Keratinocyte (primary cell): ENCODE data around the gene XRN2. TPM values are rescaled to one million over a fixed set of nuclear protein-coding genes. Genes with fewer than 3 reads are reported as not detected.

ENCODE experiments used
- DNase-seq: peaks from one replicate; pipeline ENCODE4 v3.0.0-alpha.2; 2011; ENCODE audit warnings: low read depth, missing footprints, low spot score
- FAIRE-seq: peaks from 2 replicates; lab custom pipeline; 2011; peaks lifted over from hg19 to GRCh38; lab: Jason Lieb, UNC
- H2AFZ ChIP-seq: 2 replicates; pipeline ENCODE4 v1.6.0; 2012; ENCODE audit warnings: low read length, control low read depth, inconsistent platforms; ENCODE audit not compliant: control insufficient read depth
- H3K27ac ChIP-seq: 2 replicates; pipeline ENCODE4 v1.5.1; 2011; ENCODE audit warnings: low read length; ENCODE audit not compliant: control insufficient read depth, insufficient read depth
- H3K27me3 ChIP-seq: 3 replicates; pipeline ENCODE4 v1.6.0; 2011; ENCODE audit warnings: low read length; ENCODE audit not compliant: control insufficient read depth, insufficient read depth; ENCODE audit errors: extremely low read depth
- H3K36me3 ChIP-seq, 2 experiments: 2 replicates in 1 of 2; 3 replicates in 1 of 2; pipeline ENCODE4 v1.5.1; 2011; ENCODE audit warnings: low read length in 2 of 2, mild to moderate bottlenecking in 1 of 2; ENCODE audit not compliant: control insufficient read depth in 2 of 2, insufficient read depth in 2 of 2; ENCODE audit errors: extremely low read depth in 1 of 2
- H3K4me1 ChIP-seq: 3 replicates; pipeline ENCODE4 v1.5.1; 2011; ENCODE audit warnings: low read length; ENCODE audit not compliant: control insufficient read depth, insufficient read depth; ENCODE audit errors: extremely low read depth
- H3K4me2 ChIP-seq: 3 replicates; pipeline ENCODE4 v1.6.0; 2011; ENCODE audit warnings: low read depth, low read length; ENCODE audit not compliant: control insufficient read depth, insufficient read depth; ENCODE audit errors: extremely low read depth
- H3K4me3 ChIP-seq, 3 experiments: fragments of 200-600 bp in 1 of 3; sonication (generic) in 1 of 3; 2 replicates in 2 of 3; 3 replicates in 1 of 3; pipeline ENCODE4 v1.5.1; 2011 to 2016; ENCODE audit warnings: low read length in 3 of 3, mild to moderate bottlenecking in 3 of 3, control low read depth in 2 of 3, inconsistent platforms in 1 of 3, low read depth in 1 of 3, mixed read lengths in 1 of 3, mixed run types in 1 of 3, moderate library complexity in 1 of 3; ENCODE audit not compliant: control insufficient read depth in 2 of 3, insufficient read depth in 2 of 3; ENCODE audit errors: extremely low read depth in 1 of 3
- H3K79me2 ChIP-seq: 2 replicates; pipeline ENCODE4 v1.6.0; 2012; ENCODE audit warnings: low read length; ENCODE audit not compliant: control insufficient read depth, insufficient read depth
- H3K9ac ChIP-seq: 3 replicates; pipeline ENCODE4 v1.6.0; 2011; ENCODE audit warnings: low read length; ENCODE audit not compliant: control insufficient read depth, insufficient read depth; ENCODE audit errors: extremely low read depth
- H3K9me1 ChIP-seq: 3 replicates; pipeline ENCODE4 v1.6.0; 2011; ENCODE audit warnings: low read length; ENCODE audit not compliant: control insufficient read depth, insufficient read depth; ENCODE audit errors: extremely low read depth
- H3K9me3 ChIP-seq: 2 replicates; pipeline ENCODE4 v1.5.1; 2012; ENCODE audit warnings: low read depth, low read length; ENCODE audit not compliant: control insufficient read depth
- H4K20me1 ChIP-seq: 3 replicates; pipeline ENCODE4 v1.6.0; 2011; ENCODE audit warnings: low read length; ENCODE audit not compliant: control insufficient read depth, insufficient read depth; ENCODE audit errors: extremely low read depth
- CTCF ChIP-seq, 3 experiments: IDR thresholded peaks in 1 of 3; conservative IDR thresholded peaks in 1 of 3; optimal IDR thresholded peaks in 1 of 3; 2 replicates in 2 of 3; 3 replicates in 1 of 3; pipeline versions ENCODE3 to v1.5.1; 2011; ENCODE audit warnings: low read length in 3 of 3, mild to moderate bottlenecking in 3 of 3, moderate library complexity in 2 of 3, control low read depth in 1 of 3, inconsistent platforms in 1 of 3; ENCODE audit not compliant: insufficient read depth in 2 of 3; ENCODE audit errors: extremely low read depth in 1 of 3
- EZH2 ChIP-seq: IDR thresholded peaks from one replicate; pipeline ENCODE4 v1.6.1; 2012; ENCODE audit warnings: inconsistent platforms, mild to moderate bottlenecking, low read length, moderate library complexity
- dilution Hi-C: fragments of 300-500 bp; cut with MboI; formaldehyde crosslinking; loops from one replicate; pipeline ENCODE4 v1.7.0; 2020; ENCODE audit warnings: low sequenced_read_pairs; ENCODE audit not compliant: extremely low pct_ligation_motif_present
- polyA plus RNA-seq, 5 experiments: library from polyadenylated mRNA; depleted of rRNA in 3 of 5; stranded (reverse) in 3 of 5; stranded (forward) in 1 of 5; unstranded in 1 of 5; fragments of >200 nt; gene quantifications; 1 replicate in 1 of 5; 2 replicates in 3 of 5; 3 replicates in 1 of 5; pipeline versions ENCODE4 v1.2.1 to v1.2.3, GENCODE V29; 2011 to 2012; ENCODE audit warnings: missing spikeins in 2 of 5, low read depth in 1 of 5, low replicate concordance in 1 of 5

XRN2 gene
- polyA plus RNA-seq, 1 donor (not counting 4 experiments of a cell fraction or from before 2014, with no cell fraction given) = 85.8 TPM

GRCh38 chr20:21430020-21430419 is 126.9 kb downstream of the XRN2 start:
- dilution Hi-C loops = no loop called here

GRCh38 chr20:21432911-21433310 is 129.8 kb downstream of the XRN2 start:
- Histone ChIP-seq H3K79me2 (no peaks in the 10 kb centered on the region), H3K27me3 (no peaks in the 10 kb centered on the region), H3K4me1 (peaks cover 17% of the 10 kb centered on the region), H3K27ac (no peak overlapping the region), H4K20me1 (no peaks in the 10 kb centered on the region), H3K9ac (no peak overlapping the region), H3K9me1 (no peaks in the 10 kb centered on the region), H3K9me3 (no peaks in the 10 kb centered on the region), H3K4me2 (no peak overlapping the region), H3K4me3 (no peak overlapping the region), H2AFZ (no peak overlapping the region), H3K36me3 (no peaks in the 10 kb centered on the region)
- TF ChIP-seq CTCF (optimal IDR thresholded peaks at IDR 0.05 in 1 of 3, IDR thresholded peaks at IDR 0.05 in 1 of 3, conservative IDR thresholded peaks at IDR 0.05 in 1 of 3; ENCODE audit: extremely low read depth in 1 of 3, insufficient read depth in 2 of 3, low read length in 3 of 3) = no peak
- TF ChIP-seq EZH2 = no peak
- no peak for FAIRE-seq
- DNase-seq = no peak
- dilution Hi-C loops = no loop called here

More at GRCh38 chr20:21430020-21430419, 126.9 kb downstream of the XRN2 start:
- Histone ChIP-seq H4K20me1 (no peaks in the 10 kb centered on the region), H3K4me3 (no peak overlapping the region), H3K9me3 (no peaks in the 10 kb centered on the region), H3K27ac (no peak overlapping the region), H2AFZ (no peak overlapping the region), H3K27me3 (no peaks in the 10 kb centered on the region), H3K36me3 (no peaks in the 10 kb centered on the region), H3K9ac (no peak overlapping the region), H3K9me1 (no peaks in the 10 kb centered on the region), H3K4me1 (peaks cover 5% of the 10 kb centered on the region), H3K4me2 (no peak overlapping the region), H3K79me2 (no peaks in the 10 kb centered on the region)
- TF ChIP-seq EZH2 = no peak
- no peak for TF ChIP-seq CTCF (optimal IDR thresholded peaks at IDR 0.05 in 1 of 3, IDR thresholded peaks at IDR 0.05 in 1 of 3, conservative IDR thresholded peaks at IDR 0.05 in 1 of 3; ENCODE audit: extremely low read depth in 1 of 3, insufficient read depth in 2 of 3, low read length in 3 of 3)
- no peak for DNase-seq
- FAIRE-seq = no peak
